GM12872 (cell line): ENCODE data around the gene RUNX1.

Experiments
- CTCF ChIP-seq: IDR thresholded peaks from 3 replicates; pipeline ENCODE4 v1.5.1; 2011; ENCODE audit warnings: low read depth, mild to moderate bottlenecking, low read length, moderate library complexity; ENCODE audit not compliant: insufficient read depth

RUNX1 gene

GRCh38 chr21:35036465-35037383 is 12.4 kb downstream of the RUNX1 start:
- TF ChIP-seq CTCF, result no peak

- no peak for TF ChIP-seq CTCF
Observed at GRCh38 chr21:35035581-35035980, 13.5 kb downstream of the RUNX1 start.

GRCh38 chr21:35035116-35035515 is 14.0 kb downstream of the RUNX1 start:
- no peak for TF ChIP-seq CTCF

GRCh38 chr21:35034203-35034926 is 14.7 kb downstream of the RUNX1 start:
- no peak for TF ChIP-seq CTCF

GRCh38 chr21:35032474-35033263 is 16.4 kb downstream of the RUNX1 start:
- no peak for TF ChIP-seq CTCF

- TF ChIP-seq CTCF, result no peak
Observed at GRCh38 chr21:35028451-35028978, 20.6 kb downstream of the RUNX1 start.
